Stimulated activated CD8-positive, alpha-beta memory T cell treated with anti-CD3 and anti-CD28 coated beads, Interleukin-12 subunit alpha, Interleukin-12 subunit beta, amount 100 ng/mL, for 24 hours (primary cell): ENCODE results near the gene TRIM37.
"Not testable (repeated sequence)": the region's sequence is repeated elsewhere in the genome, so short reads cannot be mapped to it uniquely, and the experiment has no call there.

ENCODE experiments used
- DNase-seq: peaks from one replicate; pipeline ENCODE4 v3.0.0-alpha.2; 2020; ENCODE audit errors: extremely low read depth

The TRIM37 gene

GRCh38 chr17:59115474-59115873, 8.8 kb upstream of the TRIM37 start:
- no peak for DNase-seq

DNA sequence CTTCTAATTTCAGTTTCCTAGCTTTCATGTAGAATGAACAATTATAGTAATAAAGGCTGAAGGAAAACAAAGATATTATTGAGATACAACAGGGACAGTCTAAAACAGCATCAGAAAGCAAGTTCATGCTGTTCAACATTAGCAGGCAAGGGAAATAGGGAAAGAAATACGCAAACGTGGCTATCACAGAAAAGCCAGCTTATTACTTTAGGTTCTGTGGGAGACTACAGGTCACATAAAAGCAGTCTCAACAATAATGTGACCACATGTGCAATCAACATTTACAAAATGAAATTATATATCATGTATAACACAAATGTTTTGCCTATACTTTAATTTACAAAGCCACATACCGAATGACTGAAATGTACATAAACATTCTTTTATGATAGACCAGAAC, 4.9 kb upstream of the TRIM37 start:
- DNase-seq: no peak

DNA sequence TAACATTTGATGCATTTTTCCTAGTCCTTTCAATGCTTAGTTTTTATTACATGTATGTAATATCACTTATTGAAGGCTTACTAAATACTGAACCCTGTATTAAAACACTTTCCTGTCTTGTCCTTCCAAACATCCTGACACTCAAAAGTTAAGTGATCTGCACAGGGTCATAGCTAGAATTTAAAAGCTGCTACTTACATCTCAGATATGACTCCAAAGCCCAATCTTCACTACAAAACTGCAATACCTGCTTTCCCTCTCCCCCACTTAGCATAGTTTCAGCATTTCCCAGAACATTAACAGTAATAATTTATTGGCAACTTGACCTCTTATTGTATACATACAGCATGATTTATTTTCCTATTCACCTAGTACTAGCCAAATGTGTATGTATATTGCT, 4.3 kb upstream of the TRIM37 start:
- no peak for DNase-seq

DNA sequence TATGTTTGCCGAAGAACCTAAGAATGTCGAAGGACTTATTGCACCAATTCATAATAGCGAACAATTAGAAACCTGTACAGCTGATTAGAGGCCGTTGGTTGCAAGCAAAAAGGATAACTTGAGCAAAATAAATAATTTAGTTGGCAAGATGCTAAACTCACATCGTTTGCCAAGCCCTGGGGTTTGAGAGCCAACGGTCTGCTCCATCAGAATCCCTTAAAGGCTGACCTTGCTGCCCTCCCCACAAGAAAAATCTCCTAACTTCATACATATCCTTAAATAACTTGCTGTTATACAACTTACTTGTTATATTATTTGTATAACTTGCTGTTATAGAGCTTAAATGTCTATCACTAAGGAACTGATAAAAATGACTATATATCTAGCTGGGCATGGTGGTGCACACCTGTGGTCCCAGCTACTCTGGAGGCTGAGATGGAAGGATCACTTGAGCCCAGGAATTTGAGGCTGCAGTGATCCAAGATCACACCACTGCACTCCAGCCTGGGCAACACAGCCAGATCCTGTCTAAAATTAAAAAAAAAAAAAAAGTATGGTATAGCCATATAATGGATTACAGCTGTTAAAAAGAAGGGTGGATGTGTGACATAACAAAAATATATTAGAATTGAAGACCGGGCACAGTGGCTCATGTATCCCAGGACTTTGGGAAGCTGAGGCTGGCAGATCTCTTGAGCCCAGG, 1.9 kb upstream of the TRIM37 start:
- no peak for DNase-seq

GRCh38 chr17:59107306-59107670, 608 bp upstream of the TRIM37 start:
- DNase-seq: no peak

- peak; percentile 31 for DNase-seq
These were observed 723 bp downstream of the TRIM37 start for GRCh38 chr17:59105852-59106462.

DNA sequence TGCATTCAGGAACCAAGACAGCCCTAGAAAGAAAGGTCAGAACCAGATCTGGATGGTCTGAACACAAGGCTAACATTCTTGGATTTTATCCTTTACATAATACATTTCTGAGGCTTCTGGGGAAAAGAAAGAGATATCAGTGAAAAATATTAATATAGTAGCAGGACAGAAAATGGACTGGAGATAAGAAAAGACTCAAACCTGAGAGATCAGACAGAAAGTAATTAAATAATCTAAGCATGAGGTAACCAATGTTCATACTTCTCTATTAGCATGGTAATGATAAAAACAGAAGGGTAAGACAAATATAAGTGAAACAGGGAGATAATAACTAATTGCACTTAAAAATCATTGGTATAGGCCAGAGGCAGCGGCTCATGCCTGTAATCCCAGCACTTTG, 5.5 kb downstream of the TRIM37 start:
- DNase-seq: no peak

GRCh38 chr17:59097876-59098275, 8.8 kb downstream of the TRIM37 start:
- DNase-seq: no peak

GRCh38 chr17:59094861-59095530, 11.7 kb downstream of the TRIM37 start:
- no peak for DNase-seq

GRCh38 chr17:59093702-59094231, 12.9 kb downstream of the TRIM37 start:
- no peak for DNase-seq

- no peak for DNase-seq
These were observed 13.5 kb downstream of the TRIM37 start for GRCh38 chr17:59093145-59093701.

DNA sequence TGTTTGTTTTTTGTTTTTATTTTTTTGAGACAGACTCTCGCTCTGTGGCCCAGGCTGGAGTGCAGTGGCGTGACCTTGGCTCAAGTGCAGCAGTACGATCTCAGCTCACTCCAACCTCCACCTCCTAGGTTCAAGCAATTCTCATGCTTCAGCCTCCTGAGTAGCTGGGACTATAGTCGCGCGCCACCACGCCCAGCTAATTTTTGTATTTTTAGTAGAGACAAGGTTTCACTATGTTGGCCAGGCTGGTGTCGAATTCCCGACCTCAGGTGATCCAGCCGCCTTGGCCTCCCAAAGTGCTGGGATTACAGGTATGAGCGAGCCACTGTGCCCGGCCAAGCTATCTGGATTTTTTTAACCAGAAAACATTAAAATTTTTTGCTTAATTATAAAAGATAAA, 16.1 kb downstream of the TRIM37 start:
- not testable (repeated sequence) for DNase-seq

GRCh38 chr17:59084154-59084553, 22.5 kb downstream of the TRIM37 start:
- no peak for DNase-seq

GRCh38 chr17:59074494-59074893, 32.2 kb downstream of the TRIM37 start:
- no peak for DNase-seq

- DNase-seq: no peak
These were observed 32.7 kb downstream of the TRIM37 start for GRCh38 chr17:59073972-59074371.

DNA sequence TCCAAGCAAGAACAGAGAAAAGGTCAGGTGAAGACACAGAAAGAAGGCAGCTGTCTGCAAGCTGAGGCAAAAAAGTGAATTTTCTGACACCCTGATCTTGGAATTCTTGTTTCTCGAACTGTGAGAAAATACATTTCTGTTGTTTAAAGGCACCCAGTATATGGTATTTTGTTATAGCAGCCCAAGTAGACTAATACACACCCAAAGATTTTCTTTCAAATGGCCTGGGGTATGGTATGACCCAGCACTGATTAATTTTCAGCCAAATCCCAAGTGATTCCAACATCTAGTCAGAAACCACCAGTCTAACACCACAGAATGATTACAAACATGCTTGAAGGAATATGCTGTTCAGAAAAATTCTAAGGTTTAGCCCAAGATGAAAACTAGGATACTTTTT, 36.8 kb downstream of the TRIM37 start:
- DNase-seq: no peak

DNA sequence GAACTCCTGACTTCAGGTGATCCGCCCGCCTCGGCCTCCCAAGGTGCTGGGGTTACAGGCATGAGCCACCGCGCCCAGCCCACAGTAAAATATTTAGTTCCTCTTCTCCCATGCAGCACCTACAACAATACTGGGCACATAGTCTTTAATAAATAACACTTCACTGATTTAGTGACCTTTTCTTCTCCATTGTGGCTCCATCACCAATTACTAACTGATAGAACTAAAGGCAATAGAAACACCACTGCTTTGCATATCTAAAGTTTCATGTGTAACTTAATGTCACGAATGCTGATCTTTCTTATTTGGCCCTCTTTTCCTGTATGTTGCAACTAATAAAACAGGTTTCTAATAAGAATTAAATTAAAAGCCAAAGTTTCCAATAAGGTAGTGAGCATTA, 38.9 kb downstream of the TRIM37 start:
- no peak for DNase-seq

DNA sequence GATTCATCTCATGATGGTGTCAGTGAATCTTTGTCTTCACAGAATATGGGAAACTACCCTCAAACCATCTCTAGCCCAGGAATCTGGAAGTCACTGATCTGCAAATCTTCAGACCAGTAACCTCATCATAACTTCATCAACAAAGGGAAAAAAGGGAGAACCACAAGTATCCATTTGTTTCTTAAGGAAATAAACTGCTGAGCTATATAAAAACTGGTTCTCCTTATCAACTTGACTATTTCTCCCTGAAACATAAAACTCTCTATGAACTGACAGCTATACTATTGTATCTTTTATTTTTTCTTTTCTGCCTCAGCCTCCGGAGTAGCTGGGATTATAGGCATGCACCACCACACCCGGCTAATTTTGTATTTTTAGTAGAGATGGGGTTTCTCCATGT, 39.3 kb downstream of the TRIM37 start:
- no peak for DNase-seq

DNA sequence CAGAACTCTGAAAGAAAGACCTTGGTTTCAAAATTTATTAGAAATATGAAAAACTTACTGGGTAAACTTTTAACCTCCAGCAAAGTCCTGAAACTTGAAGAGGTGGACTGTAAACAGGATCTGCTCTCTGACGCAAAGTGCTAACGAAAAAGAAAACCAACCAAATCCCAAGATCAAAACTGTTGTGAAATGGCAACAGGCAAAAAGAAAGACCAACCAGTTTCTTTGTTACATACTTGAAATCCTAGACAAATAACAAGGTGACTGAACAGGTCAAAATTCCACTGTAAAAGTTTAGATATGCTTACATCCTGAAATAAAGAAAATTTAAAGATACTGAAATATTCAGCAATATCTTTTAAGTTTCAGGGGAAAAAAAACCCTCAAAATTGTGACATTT, 44.2 kb downstream of the TRIM37 start:
- DNase-seq: no peak

GRCh38 chr17:59056857-59057256, 49.8 kb downstream of the TRIM37 start:
- DNase-seq: no peak

DNA sequence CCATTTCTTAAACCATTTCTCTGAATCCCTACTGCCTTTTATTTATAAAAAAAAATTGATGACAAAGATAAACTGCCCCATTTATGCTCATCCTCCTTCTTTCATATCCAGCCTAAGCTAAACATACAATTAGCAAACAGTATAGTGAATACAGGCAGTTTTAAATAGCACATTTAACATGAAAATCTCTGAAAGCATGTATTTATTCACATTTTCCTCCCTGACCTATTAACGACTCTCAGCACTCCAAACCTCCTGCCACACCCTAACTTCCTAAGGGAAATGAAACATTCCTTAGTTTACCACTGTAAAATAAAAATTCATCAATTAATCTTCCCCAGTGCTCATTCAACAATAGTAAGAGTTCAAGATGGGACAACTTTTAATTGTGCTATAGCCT, 56.9 kb downstream of the TRIM37 start:
- DNase-seq: no peak

GRCh38 chr17:59047616-59048015, 59.1 kb downstream of the TRIM37 start:
- DNase-seq: no peak

- DNase-seq: no peak
These were observed 60.5 kb downstream of the TRIM37 start for GRCh38 chr17:59046192-59046591.
